NCI-H2196 treated with DMSO at 0.1 percent for 48 hours (cell line): ENCODE measurements around the gene KATNBL1.

Source experiments
- DNase-seq: peaks from one replicate; lab custom pipeline; 2025; ENCODE audit not compliant: unreplicated experiment; lab: John Stamatoyannopoulos, UW

Gene KATNBL1

DNA sequence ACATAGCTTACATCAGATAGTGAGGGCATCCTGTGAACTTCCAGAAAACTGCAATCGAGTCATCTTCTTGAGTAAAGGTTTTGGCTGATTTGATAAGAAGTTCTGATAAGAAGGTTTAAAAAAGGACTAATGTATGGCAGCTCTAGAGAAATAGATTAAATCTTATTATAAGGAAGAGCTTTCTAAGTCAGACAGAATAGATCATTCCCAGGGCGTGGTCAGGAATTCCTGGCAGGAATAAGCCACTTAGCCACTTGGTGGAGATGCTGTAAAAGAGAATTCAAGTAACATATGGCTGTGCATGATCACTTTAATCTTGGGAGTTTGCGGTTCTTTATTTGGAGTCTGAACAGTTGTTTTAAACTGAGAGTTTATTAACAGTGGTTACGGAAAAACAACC lies 90.6 kb downstream of the KATNBL1 start:
- no peak for DNase-seq

DNA sequence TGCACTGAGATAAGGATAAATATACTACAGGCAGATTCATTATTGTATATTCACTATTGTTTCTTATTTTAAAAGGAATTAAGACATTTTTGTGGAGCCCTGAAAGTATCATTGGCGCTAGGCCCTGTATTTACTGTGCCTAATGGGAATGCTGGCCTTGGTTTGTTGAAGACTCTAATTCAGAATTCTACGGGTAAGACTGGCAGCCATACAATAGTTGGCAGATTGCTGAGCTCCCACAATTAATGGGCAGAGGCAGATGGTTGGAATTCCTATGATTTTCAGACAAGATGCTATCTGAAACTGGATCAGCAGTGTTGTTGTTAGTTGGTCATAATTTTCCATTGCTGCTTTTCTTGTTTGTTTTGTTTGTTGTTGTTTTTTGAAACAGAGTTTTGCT lies 93.3 kb downstream of the KATNBL1 start:
- no peak for DNase-seq

DNA sequence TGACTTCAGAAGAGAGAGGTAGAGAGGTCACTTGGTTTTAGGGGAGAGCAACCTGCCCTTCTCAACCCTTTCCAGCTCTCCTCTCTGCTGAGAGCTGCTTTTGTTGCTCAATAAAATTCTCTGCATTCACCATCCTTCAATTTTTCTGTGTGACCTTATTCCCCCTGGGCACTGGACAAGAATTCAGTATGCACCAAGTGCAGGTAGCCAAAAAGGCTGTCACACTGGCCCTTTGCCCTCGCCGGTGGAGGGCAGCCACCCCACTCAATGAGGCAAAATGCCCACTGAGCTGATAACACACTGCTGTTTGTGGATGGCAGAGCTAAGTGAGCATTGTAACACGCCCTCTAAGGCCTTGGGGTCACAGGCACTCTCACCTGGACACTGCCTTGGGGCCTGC lies 95.2 kb downstream of the KATNBL1 start:
- DNase-seq = no peak

DNA sequence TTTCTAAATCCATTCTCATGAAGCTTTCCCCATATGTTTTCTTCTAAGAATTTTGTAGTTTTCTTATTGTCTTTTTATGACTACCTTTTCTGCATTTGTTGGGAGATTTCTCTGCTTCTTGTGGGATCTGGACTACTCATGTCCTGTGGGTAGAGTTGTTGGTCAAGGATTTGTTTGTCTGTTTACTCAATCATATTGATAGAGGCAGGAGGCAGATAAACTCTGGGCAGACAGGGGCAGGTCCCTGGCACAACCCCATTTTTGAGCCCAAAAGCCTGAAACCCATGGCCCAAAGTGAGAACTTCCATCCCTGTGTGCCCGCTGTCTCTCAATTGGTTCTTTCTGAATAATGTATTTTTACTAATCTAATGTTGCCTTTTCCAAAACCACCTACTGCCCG lies 95.7 kb downstream of the KATNBL1 start:
- no peak for DNase-seq

DNA sequence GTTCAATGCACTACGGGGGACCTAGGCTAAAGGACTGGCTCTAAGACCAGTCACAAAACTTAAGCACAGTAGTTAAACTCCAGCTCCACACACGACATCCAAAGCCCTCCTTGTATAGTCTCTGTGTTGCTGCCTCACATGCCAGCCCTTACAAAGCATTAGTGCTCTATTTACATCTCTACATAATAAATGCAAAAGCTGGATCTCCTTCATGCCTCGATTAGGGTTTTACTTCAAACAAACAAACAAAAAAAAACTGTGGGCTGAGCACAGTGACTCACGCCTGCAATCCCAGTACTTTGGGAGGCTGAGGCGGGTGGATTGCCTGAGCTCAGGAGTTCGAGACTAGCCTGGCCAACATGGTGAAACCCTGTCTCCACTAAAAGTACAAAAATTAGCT lies 98.4 kb downstream of the KATNBL1 start:
- DNase-seq = no peak

DNA sequence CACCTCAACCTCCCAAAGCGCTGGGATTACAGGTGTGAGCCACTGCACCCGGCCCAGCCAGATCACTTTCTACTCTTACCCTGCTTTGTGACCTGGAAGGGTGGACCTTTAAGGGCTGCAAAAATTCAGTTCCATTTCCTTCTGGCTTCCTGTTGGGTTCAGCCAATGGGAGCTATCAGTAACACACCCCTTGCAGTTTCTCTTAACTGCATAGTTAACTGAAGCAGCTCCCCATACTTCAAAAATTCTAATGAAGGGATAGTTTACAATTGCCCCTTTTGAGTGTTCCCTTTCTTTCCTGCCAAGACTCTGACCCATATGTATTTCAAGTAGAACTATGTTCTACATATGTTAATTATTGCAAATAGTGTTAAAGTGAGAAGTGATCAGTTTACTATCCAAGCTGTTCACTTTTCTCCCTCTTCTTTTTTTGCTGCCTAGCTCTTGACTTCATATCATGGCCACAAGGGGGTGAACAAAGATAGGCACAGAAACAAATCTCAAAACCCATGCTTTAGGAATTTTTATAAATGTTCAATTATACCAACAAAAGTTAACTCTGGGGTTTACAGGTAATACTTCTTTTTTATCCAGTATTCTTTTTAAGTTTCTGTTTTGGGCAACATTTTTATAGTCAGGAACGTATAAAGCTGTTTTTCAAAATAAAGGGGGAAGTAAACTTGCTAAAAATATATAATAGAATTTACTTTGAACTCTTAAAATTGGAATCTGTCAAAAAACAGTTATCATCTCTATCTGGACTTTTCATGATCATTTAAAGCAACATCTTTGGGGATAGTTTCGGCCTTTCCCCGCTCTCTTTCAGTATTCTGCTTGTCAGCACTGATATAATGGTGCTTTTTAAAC lies 99.9 kb downstream of the KATNBL1 start:
- DNase-seq = peak; percentile 1

DNA sequence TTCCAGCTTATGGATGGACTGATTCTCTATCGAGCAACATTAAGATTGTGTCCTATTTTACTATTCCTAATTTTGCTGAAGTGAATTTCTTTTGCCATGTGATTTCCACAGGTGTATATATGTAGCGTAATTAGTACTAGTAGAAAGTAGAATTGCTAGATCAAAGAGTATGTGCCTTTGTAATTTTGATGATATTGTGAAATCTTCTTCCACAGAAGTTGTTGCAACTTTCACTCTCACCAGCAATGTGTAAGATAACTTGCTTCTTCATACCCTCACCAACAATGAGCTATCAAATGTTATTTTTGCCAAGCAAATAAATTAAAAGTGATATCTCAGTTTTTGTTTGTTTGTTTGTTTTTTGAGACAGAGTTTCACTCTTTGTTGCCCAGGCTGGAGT lies 102.6 kb downstream of the KATNBL1 start:
- no peak for DNase-seq

DNA sequence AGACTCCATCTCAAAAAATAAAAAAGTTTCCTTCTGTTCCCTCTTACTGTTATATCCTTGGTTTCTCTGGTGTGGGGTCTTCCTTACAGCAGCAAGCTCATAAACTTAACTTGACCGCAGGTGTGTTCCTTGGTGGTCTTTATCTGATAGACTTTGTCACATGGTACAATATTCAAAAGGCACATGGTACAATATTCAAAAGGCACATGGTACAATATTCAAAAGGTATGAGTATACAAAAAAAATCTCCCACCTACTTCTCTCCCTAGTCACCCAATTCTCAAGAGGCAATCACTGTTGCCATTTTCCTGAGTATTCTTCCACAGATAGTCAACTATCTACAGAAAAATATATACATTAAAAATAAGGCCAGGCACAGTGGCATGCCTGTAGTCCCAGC lies 103.5 kb downstream of the KATNBL1 start:
- DNase-seq = no peak

DNA sequence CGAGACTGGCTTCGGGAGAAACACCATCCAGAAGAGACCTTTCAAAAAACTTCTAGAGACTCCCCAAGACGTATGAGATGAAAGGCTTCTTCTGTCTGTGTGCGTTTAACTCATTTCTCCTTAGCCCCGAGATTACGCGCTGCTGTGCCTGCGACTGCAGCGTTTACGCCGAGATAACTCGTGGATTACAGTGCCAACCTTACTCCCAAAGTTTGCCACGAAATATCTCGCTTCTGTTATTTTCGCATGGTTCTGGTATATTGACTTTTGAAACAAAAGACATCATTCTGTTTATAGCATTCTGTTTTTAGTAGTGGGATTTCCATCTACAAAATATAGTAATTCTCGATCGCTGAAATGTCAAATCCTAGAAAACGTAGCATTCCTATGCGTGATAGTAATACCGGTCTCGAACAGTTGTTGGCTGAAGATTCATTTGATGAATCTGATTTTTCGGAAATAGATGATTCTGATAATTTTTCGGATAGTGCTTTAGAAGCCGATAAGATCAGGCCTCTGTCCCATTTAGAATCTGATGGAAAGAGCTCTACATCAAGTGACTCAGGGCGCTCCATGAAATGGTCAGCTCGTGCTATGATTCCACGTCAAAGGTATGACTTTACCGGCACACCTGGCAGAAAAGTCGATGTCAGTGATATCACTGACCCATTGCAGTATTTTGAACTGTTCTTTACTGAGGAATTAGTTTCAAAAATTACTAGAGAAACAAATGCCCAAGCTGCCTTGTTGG lies 107.5 kb downstream of the KATNBL1 start:
- DNase-seq = no peak

DNA sequence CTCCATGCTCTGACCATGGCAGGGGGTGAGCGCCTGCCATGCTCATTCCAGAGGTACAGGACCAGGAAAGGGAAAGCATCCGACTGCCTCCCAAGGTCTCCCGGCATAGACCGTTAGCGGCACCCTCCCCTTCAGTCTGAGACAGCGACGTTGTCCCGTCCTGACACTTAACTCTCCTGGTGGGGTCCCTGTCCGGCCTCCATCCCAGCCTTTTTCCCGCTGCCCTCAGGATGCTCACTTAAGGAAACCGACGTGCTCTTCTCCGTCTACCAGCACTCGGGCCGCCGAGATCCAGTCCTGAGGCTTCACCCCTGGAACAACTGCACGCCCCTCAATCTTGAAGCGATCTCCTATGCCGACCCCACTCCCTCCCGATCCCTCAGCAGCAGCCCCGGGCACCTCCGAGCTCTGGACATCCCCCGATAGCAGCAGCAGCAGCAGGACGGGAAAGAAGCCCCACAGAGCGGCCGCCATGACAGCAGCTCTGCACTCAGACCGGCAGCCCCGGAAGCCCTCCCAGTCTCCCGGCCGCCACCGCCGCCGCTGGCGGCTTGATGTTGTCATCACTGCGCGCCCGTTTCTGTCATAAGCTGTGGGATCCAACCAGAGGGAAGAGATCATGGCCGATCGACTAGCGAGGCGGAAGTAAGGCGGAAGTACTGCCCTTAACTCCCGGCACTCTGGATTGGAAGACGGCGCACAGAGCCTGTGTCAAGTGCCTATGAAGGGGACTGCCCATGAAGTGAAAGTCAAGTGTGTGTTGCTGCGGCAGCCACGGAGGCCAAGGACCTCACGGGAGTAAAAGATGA lies 108.3 kb downstream of the KATNBL1 start, which contains the start of the genes EMC7 and PGBD4:
Gene EMC7 (minus strand): TSS at position 497 of the 809 bp plus-strand sequence. CDS start 23 bp downstream, at position 474.
Gene PGBD4 (plus strand): TSS at position 718 of the 809 bp plus-strand sequence. CDS start 449 bp downstream, outside the sequence.
- DNase-seq = peak; percentile 74

DNA sequence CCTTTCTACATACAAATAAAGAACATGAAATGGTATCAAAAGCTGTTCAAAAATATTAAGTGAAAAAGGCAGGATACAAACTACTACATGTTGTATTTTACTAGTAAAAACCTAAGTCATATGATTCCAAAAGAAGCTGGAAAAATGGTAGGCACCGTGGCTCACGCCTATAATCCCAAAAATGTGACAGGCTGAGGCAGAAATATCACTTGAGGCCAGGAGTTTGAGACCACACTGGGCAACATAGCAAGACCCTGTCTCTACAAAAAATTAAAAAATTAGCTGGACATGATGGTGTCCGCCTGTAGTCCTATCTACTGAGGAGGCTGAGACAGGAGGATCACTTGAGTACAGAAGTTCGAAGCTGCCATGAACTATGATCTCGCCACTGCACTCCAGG lies 110.0 kb downstream of the KATNBL1 start:
- DNase-seq = no peak
